HepG2 (cell line): ENCODE measurements around the gene DCK. TPM values are rescaled to one million over a fixed set of nuclear protein-coding genes. Genes with fewer than 3 reads are reported as not detected.

Source experiments
- ATAC-seq: fragments of 200-7000 bp; cut with Tn5 transposase; 3 replicates; pipeline ENCODE4 v1.9.1; 2020; ENCODE audit warnings: mild to moderate bottlenecking, moderate library complexity
- BruUV-seq: library from RNA; stranded (reverse); fragments of 400-500 nt; replicated peaks from 2 replicates; lab custom pipeline; 2021; lab: Mats Ljungman, UMichigan
- CTCF ChIA-PET: fragments of 300-600 bp; formaldehyde crosslinking; extraction: SDS; loops from one replicate; lab custom pipeline; 2021; ENCODE audit warnings: low total read pairs, inconsistent platforms, low intra/inter-chr PET ratio; lab: Yijun Ruan, JAX
- POLR2A ChIA-PET: fragments of 350-600 bp; sonication (Branson Sonifier 250); formaldehyde crosslinking; loops from one replicate; lab custom pipeline; 2020; ENCODE audit warnings: antibody characterized with exemption, inconsistent platforms; lab: Yijun Ruan, JAX
- DNase-seq: peaks from one replicate; pipeline ENCODE4 v3.0.0-alpha.2; 2015; ENCODE audit warnings: low spot score
- FAIRE-seq: peaks from 3 replicates; lab custom pipeline; 2011; peaks lifted over from hg19 to GRCh38; lab: Jason Lieb, UNC
- H2AFZ ChIP-seq: one replicate; pipeline ENCODE4 v1.6.1; 2011; ENCODE audit warnings: low read length, inconsistent platforms
- H3K27ac ChIP-seq: fragments of 300-600 bp; 3 replicates; pipeline ENCODE4 v1.8.0; 2011; ENCODE audit warnings: mixed run types, mild to moderate bottlenecking, mixed read lengths, low read length, inconsistent platforms; ENCODE audit not compliant: insufficient read depth; ENCODE audit errors: extremely low read length
- H3K27me3 ChIP-seq, 2 experiments: fragments of 200-600 bp in 1 of 2; 2 replicates in 1 of 2; 3 replicates in 1 of 2; pipeline versions ENCODE4 v1.6.0 to v1.8.0; 2011; ENCODE audit warnings: low read length in 2 of 2, mild to moderate bottlenecking in 2 of 2, moderate library complexity in 2 of 2, inconsistent platforms in 1 of 2; ENCODE audit not compliant: insufficient read depth in 2 of 2, control insufficient read depth in 1 of 2
- H3K36me3 ChIP-seq, 2 experiments: fragments of 200-600 bp in 1 of 2; replicated peaks in 1 of 2; 2 replicates in 1 of 2; 3 replicates in 1 of 2; pipeline versions ENCODE4 v1.5.1 to v1.8.0; 2011; ENCODE audit warnings: low read length in 2 of 2, inconsistent platforms in 1 of 2; ENCODE audit not compliant: insufficient read depth in 2 of 2, control insufficient read depth in 1 of 2
- H3K4me1 ChIP-seq: 2 replicates; pipeline ENCODE4 v1.5.1; 2012; ENCODE audit warnings: low read length, inconsistent platforms; ENCODE audit not compliant: insufficient read depth
- H3K4me2 ChIP-seq: 2 replicates; pipeline ENCODE4 v1.6.0; 2011; ENCODE audit warnings: low read depth, low read length, inconsistent platforms
- H3K4me3 ChIP-seq, 3 experiments: fragments of 200-600 bp in 1 of 3; sonication (generic), shearing (Covaris generic) in 1 of 3; replicated peaks in 1 of 3; 2 replicates each; pipeline ENCODE4 v1.5.1; 2011 to 2016; ENCODE audit warnings: low read length in 3 of 3, inconsistent platforms in 2 of 3, low read depth in 2 of 3, mild to moderate bottlenecking in 2 of 3, control low read depth in 1 of 3, mixed read lengths in 1 of 3; ENCODE audit not compliant: insufficient read depth in 1 of 3
- H3K79me2 ChIP-seq: one replicate; pipeline ENCODE4 v1.6.1; 2011; ENCODE audit warnings: low read length, inconsistent platforms; ENCODE audit not compliant: insufficient read depth
- H3K9ac ChIP-seq: 2 replicates; pipeline ENCODE4 v1.6.0; 2011; ENCODE audit warnings: mild to moderate bottlenecking, low read depth, low read length, inconsistent platforms; ENCODE audit not compliant: insufficient read depth
- H3K9me3 ChIP-seq: 2 replicates; pipeline ENCODE4 v1.5.1; 2012; ENCODE audit warnings: mild to moderate bottlenecking, low read length
- H4K20me1 ChIP-seq: 2 replicates; pipeline ENCODE4 v1.6.0; 2011; ENCODE audit warnings: inconsistent platforms, mild to moderate bottlenecking, low read length, moderate library complexity; ENCODE audit not compliant: insufficient read depth
- ADNP ChIP-seq: sonication (generic); formaldehyde crosslinking; IDR thresholded peaks from 2 replicates; pipeline ENCODE4 v1.4.0; 2020; ENCODE audit warnings: missing genetic modification reagents
- ATAD3A ChIP-seq: sonication (generic); formaldehyde crosslinking; IDR thresholded peaks from 2 replicates; pipeline ENCODE4 v1.4.0; 2020; ENCODE audit warnings: missing genetic modification reagents
- FOXJ3 ChIP-seq: sonication (generic); formaldehyde crosslinking; IDR thresholded peaks from 2 replicates; pipeline ENCODE4 v1.4.0; 2020; ENCODE audit warnings: missing genetic modification reagents, mild to moderate bottlenecking, borderline replicate concordance
- HDAC1 ChIP-seq: sonication (generic); formaldehyde crosslinking; IDR thresholded peaks from 2 replicates; pipeline ENCODE4 v1.5.1; 2020; ENCODE audit warnings: mild to moderate bottlenecking, missing genetic modification reagents
- KLF15 ChIP-seq: sonication (generic); formaldehyde crosslinking; IDR thresholded peaks from 2 replicates; pipeline ENCODE4 v1.8.1; 2023; ENCODE audit warnings: borderline replicate concordance, mild to moderate bottlenecking, inconsistent platforms, missing genetic modification reagents, mixed read lengths
- MAFF ChIP-seq: IDR thresholded peaks from 2 replicates; pipeline ENCODE4 v1.6.1; 2011; ENCODE audit warnings: low read depth, low read length, improper control_type of control experiment
- ZMAT3 ChIP-seq: sonication (generic); formaldehyde crosslinking; conservative IDR thresholded peaks from 2 replicates; pipeline ENCODE4 v1.7.0; 2021; ENCODE audit warnings: missing genetic modification reagents
- WGBS: methylation state at CpG from one replicate; pipeline ENCODE4 v1.1.6; 2017; ENCODE audit warnings: low lambda C conversion rate; 5-methylcytosine and 5-hydroxymethylcytosine counted together
- in situ Hi-C: cut with HindIII; loops from 2 replicates; pipeline ENCODE4 v1.10.0; 2017; ENCODE audit warnings: low pct_unique_long_range_greater_than_20kb; ENCODE audit not compliant: extremely low pct_ligation_motif_present
- intact Hi-C: fragments of 100-400 bp; cut with micrococcal nuclease; formaldehyde crosslinking; loops from one replicate; pipeline ENCODE4 v1.10.0; 2022; ENCODE audit not compliant: unreplicated experiment
- polyA plus RNA-seq, 8 experiments: library from polyadenylated mRNA; depleted of rRNA in 3 of 8; stranded (reverse) in 7 of 8; unstranded in 1 of 8; fragments of >200 nt; fragmentation: Illumina TruSeq in 4 of 8; extraction: Trizol in 4 of 8; gene quantifications; 2 replicates each; pipeline versions ENCODE4 v1.2.1 to v1.2.3, GENCODE V29; 2011 to 2016; ENCODE audit warnings: low read depth in 4 of 8, missing spikeins in 1 of 8, mixed read lengths in 1 of 8; ENCODE audit not compliant: insufficient read depth in 1 of 8
- total RNA-seq, 5 experiments: library from RNA; depleted of rRNA; stranded (reverse); fragments of >200 nt; fragmentation: Illumina TruSeq; extraction: Trizol; gene quantifications; 2 replicates each; pipeline ENCODE4 v1.2.3, GENCODE V29; 2016; ENCODE audit warnings: low read depth in 1 of 5
- TF ChIP-seq, protein P1 (sequence below): sonication (generic); formaldehyde crosslinking; IDR thresholded peaks from 2 replicates; pipeline ENCODE4 v1.5.0; 2020; ENCODE audit warnings: missing genetic modification reagents
- TF ChIP-seq, protein P2 (sequence below): sonication (generic); formaldehyde crosslinking; IDR thresholded peaks from 2 replicates; pipeline ENCODE4 v1.4.0; 2020; ENCODE audit warnings: missing genetic modification reagents
- TF ChIP-seq, protein P3 (sequence below): sonication (generic); formaldehyde crosslinking; IDR thresholded peaks from 2 replicates; pipeline ENCODE4 v1.5.0; 2020; ENCODE audit warnings: missing genetic modification reagents, mild to moderate bottlenecking, borderline replicate concordance
- TF ChIP-seq, protein P4 (sequence below): IDR thresholded peaks from 2 replicates; pipeline ENCODE4 v1.6.1; 2016

Gene DCK
- total and polyA plus RNA-seq, 2 of the 13 experiments (the other 11 are each of a cell fraction or from before 2014, with no cell fraction given), result 5.7 to 21.8 TPM

DNA sequence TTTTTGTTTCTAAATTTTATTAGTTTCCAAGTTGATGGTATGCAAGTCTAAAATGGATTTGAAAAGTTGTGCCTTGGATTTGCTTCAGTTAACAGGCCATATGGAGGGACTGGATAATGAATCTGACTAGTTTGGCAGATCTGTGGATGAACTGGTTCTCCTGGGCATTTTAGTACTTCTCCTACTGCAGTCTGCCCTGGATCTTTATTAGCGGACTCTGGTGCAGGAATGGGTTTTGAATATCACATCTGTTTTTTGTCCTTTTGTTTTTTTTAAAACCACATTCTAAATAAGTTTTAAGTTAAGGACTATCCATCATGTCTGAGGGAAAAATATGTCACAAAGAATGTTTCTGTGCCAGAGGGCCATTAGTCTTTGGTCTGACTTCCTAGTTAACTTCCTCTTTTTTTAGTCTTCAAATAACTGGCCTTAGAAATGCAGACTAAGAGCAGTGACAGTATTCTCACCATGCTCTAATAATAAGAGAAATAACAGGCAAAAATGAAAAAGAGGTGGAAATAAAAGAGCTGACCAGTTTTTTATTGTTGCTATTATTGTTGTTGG, 13.9 kb upstream of the DCK start:
- whole genome bisulfite sequencing, result 100% methylated on average over 1 of the region's 1 CpG
- in situ Hi-C loops, result no loop called here
- CTCF ChIA-PET, result no interaction called here
- peaks cover 15% of the 10 kb centered on the region for H3K4me1 ChIP-seq
- no peak for ATAC-seq
- BruUV-seq, result no TSS peak
- no peak for TF ChIP-seq FOXJ3 (CRISPR knock-in tag)
- TF ChIP-seq, protein P1, sequence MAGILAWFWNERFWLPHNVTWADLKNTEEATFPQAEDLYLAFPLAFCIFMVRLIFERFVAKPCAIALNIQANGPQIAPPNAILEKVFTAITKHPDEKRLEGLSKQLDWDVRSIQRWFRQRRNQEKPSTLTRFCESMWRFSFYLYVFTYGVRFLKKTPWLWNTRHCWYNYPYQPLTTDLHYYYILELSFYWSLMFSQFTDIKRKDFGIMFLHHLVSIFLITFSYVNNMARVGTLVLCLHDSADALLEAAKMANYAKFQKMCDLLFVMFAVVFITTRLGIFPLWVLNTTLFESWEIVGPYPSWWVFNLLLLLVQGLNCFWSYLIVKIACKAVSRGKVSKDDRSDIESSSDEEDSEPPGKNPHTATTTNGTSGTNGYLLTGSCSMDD, result no peak
- TF ChIP-seq KLF15 (CRISPR knock-in tag), result no peak
- no peak for TF ChIP-seq ZMAT3 (CRISPR knock-in tag)
- no peak for TF ChIP-seq ADNP (CRISPR knock-in tag)
- TF ChIP-seq, protein P2, sequence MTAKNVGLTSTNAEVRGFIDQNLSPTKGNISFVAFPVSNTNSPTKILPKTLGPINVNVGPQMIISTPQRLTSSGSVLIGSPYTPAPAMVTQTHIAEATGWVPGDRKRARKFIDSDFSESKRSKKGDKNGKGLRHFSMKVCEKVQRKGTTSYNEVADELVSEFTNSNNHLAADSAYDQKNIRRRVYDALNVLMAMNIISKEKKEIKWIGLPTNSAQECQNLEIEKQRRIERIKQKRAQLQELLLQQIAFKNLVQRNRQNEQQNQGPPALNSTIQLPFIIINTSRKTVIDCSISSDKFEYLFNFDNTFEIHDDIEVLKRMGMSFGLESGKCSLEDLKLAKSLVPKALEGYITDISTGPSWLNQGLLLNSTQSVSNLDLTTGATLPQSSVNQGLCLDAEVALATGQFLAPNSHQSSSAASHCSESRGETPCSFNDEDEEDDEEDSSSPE, result no peak
- TF ChIP-seq MAFF, result no peak
- TF ChIP-seq HDAC1 (CRISPR knock-in tag), result no peak
- TF ChIP-seq, protein P3, sequence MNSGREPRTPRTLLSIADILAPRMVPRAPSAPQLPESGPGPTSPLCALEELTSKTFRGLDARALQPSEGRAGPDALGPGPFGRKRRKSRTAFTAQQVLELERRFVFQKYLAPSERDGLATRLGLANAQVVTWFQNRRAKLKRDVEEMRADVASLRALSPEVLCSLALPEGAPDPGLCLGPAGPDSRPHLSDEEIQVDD (CRISPR knock-in tag), result no peak
- TF ChIP-seq, protein P4, sequence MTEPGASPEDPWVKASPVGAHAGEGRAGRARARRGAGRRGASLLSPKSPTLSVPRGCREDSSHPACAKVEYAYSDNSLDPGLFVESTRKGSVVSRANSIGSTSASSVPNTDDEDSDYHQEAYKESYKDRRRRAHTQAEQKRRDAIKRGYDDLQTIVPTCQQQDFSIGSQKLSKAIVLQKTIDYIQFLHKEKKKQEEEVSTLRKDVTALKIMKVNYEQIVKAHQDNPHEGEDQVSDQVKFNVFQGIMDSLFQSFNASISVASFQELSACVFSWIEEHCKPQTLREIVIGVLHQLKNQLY (CRISPR knock-in tag), result no peak
- no peak for TF ChIP-seq ATAD3A (CRISPR knock-in tag)
- TF ChIP-seq, all 625 proteins: peak for 0
- H3K4me3 ChIP-seq, result no peak overlapping the region
- H4K20me1 ChIP-seq, result no peaks in the 10 kb centered on the region
- no peaks in the 10 kb centered on the region for H3K79me2 ChIP-seq
- POLR2A ChIA-PET, result no interaction called here
- FAIRE-seq, result no peak
- H3K4me2 ChIP-seq, result no peak overlapping the region
- peaks cover 0 to 3% of the 10 kb centered on the region in 2 experiments; a peak in 1 of 5 replicates for H3K36me3 ChIP-seq
- DNase-seq, result no peak
- no peak overlapping the region for H3K27ac ChIP-seq
- no peaks in the 10 kb centered on the region for H3K27me3 ChIP-seq
- intact Hi-C loops, result no loop called here
- H3K9me3 ChIP-seq, result no peaks in the 10 kb centered on the region
- H2AFZ ChIP-seq, result no peak overlapping the region
- H3K9ac ChIP-seq, result no peak overlapping the region
